ENCODE measurements around the gene FBXW5.

DNA sequence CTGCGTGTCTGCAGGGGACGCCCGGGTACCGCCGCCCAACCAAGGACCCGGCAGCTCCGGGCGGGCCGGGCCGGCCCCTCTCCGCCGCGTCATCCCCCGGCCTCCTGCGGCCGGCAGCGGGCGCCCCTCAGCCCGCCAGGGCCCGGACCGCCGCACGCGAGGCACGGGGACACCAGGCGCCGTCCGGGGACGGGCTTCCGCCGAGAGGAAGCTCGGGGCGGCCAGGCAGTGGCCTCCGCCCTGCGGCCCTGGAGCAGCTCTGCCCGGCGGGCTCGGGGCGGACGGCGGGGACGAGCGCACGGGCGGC, 373 bp downstream of the FBXW5 start:
- no peak; the same call in 1 of the 2 replicates for TF ChIP-seq CTCF (conservative IDR thresholded peaks at IDR 0.05; ENCODE audit: low read length)
- TF ChIP-seq EZH2phosphoT487 (IDR thresholded peaks at IDR 0.05; ENCODE audit: borderline replicate concordance, low read depth, low read length), result no peak
